ENCODE results near the gene PPARG.

- TF ChIP-seq CTCF (IDR thresholded peaks at IDR 0.05) (no peak), CHD2 (IDR thresholded peaks at IDR 0.05; ENCODE audit: low read length, partially characterized antibody) (no peak), EZH2phosphoT487 (IDR thresholded peaks at IDR 0.05; ENCODE audit: borderline replicate concordance, low read depth) (no peak), RFX5 (IDR thresholded peaks at IDR 0.05; ENCODE audit: low read length) (no peak), SIN3A (IDR thresholded peaks at IDR 0.05; ENCODE audit: borderline replicate concordance, low read depth, low read length) (no peak), GABPA (IDR thresholded peaks at IDR 0.05; ENCODE audit: low read depth) (no peak), MEF2A (IDR thresholded peaks at IDR 0.05; ENCODE audit: borderline replicate concordance, low read depth) (no peak), RAD21 (IDR thresholded peaks at IDR 0.05; ENCODE audit: low read length) (no peak), POLR2AphosphoS5 (IDR thresholded peaks at IDR 0.05; ENCODE audit: low read depth, low read length) (no peak), NRF1 (IDR thresholded peaks at IDR 0.05; ENCODE audit: low read depth, low read length) (no peak), YY1 (IDR thresholded peaks at IDR 0.05; ENCODE audit: low read depth) (no peak), EP300 (IDR thresholded peaks at IDR 0.05; ENCODE audit: borderline replicate concordance in 1 of 2, low read depth in 1 of 2, low read length in 1 of 2) (no peak), JUND (IDR thresholded peaks at IDR 0.05) (no peak), ELF1 (IDR thresholded peaks at IDR 0.05) (no peak)
Measured at GRCh38 chr3:12253516-12254343, 35.1 kb upstream of the PPARG start.

Measured in SK-N-SH (cell line).